Suppressor macrophage (primary cell): ENCODE results near the gene ARHGAP11A.

Experiments used
- DNase-seq, 4 experiments: peaks; one replicate each; pipeline ENCODE4 v3.0.0-alpha.2; 2020 to 2022

ARHGAP11A gene

GRCh38 chr15:32687556-32687955, 72.3 kb downstream of the ARHGAP11A start:
- peak; percentile 18 to 70 (median 42) for DNase-seq

- peak in 2 of 4 experiments; percentile 35 to 41 for DNase-seq
Observed at GRCh38 chr15:32688151-32688639, 72.9 kb downstream of the ARHGAP11A start.
